ENCODE results near the gene LHX2. TPM values are rescaled to one million over a fixed set of nuclear protein-coding genes. Genes with fewer than 3 reads are reported as not detected.

Gene LHX2
- total RNA-seq, 1 donor from 2014 or later = not detected

DNA sequence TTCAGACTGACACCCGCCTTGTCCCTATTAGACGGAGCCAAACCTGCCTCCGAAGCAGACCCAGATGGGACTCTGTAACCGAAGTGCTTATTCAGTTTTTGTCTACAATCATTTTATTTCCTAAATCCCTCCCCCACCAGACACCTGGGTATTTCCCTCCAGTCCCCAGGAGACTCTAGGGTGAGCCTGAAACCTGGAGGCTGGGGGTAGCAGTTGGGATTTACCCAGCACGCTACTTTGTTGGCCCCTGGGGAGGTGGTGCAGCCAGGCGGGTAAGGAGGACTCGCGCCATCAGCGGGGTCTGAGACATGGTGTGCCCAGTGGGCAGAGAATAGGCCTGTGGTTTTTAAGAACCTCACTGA is 1.3 kb upstream of the LHX2 start:
- DNase-seq (ENCODE audit: low spot score) (no peak), ATAC-seq (no peak)

DNA sequence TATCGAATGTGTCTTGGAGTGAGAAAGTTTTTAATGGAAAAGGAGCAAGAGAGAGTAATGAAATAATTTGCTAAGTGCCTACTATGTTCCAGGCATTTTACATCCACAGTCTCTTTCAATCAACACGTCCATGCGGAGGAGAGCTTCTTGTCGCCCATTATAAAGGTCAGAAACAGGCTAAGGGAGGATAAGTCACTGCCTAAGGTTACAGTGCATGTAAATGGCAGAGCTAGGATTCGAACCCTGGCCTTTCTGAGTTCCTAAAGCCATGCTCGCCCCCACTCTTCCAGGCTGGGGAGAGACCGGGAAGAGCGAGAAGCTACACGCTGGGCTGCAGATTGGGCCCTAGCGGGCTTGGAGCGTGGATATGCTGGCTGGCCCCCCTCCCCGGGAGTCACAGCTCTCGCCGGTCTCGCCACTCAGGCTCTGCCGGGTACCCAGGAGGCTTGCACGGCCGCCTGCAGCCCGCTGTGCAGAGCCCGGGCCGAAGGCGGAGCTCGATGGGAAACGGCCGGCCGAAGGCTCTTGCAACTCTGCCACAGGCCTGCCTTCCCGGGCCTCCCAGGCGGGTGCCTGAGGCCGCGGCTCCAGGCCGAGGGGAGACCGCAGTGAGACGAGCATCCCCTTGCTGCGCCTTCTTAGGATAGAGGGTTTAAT is 775 bp upstream of the LHX2 start:
- DNase-seq (ENCODE audit: low spot score) = no peak
- intact Hi-C loops (cut with DNase I) = no loop called here

More for the DNA sequence above, 1.3 kb upstream of the LHX2 start:
- intact Hi-C loops (cut with DNase I) = no loop called here

DNA sequence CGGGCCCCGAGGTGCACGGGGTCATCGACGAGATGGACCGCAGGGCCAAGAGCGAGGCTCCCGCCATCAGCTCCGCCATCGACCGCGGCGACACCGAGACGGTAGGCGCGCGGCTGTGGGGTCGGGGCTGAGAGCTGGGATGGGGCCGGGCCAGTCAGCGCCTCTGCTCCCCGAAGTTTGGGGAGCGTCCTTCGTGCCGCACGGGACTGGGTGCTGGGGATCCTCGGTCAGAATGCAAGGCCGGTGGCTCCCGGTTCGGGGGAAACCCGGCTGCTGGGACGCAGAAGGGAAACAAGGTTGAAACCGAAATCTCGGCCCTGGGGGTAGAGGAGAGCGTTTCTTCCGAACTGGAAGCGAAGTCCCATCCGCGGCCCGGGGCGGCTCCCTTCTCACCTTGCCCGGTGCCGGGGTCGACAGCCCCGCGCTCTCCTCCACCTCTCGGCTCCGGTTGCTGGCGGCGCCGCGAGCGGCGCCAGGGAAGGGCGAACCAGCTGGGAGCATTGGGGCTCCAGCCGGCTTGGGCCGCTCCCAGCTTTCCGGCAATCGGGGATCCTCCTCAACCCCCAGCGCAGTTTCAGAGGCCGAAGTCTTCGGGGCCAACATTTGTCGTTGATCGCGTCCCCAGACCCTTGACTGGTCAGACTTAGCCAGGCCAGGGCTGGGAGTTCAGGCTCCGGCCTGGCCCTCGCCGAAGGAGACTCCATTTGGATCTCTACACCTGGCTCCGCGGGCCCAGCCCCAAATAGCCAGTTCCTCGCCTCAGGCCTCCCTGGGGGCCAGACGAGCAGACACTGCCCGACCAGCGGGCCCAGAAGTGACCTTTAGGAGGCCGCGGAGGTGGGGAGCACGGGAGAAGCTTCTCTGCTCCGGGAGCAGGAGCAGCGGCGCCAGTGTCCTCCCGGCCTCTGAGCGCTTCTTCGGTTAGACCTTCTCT is 1.1 kb downstream of the LHX2 start:
- ATAC-seq = no peak
- intact Hi-C loops (cut with DNase I) = no loop called here
- DNase-seq (ENCODE audit: low spot score) = no peak

More for the DNA sequence above, 775 bp upstream of the LHX2 start:
- ATAC-seq = no peak

DNA sequence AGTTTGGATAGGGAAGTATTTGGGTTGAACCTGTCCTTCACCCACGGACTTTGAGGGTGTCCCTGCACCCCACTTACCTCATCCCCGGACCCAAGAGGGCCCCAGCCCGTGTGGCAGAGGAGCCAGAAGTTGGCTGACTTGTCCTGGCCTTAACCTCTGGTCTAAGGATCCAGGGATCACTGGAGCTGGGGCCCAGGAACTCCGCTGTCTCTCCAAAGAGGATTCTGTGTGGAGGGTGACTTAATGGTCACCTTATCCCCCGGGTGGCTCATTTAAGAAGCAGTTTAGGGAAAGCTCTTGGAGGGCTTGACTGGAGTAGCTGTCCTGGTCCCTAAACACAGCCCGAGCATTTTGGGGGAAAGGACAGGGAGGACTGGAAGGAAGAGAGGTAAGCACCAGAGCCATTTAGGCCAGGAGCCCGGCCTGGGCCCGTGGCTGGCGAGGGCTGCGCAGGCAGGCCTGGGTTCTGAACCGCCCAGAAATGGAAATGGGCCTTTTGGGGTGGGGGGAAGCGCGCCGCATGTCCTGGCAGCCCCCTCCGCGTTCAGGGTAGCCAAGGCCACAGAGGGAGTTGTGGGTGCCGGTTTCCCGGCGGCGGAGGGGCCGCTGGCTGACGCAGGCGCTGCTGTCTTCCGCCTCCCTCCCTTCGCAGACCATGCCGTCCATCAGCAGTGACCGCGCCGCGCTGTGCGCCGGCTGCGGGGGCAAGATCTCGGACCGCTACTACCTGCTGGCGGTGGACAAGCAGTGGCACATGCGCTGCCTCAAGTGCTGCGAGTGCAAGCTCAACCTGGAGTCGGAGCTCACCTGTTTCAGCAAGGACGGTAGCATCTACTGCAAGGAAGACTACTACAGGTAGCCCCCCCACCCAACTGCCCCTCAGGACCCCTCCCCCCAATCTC is 2.0 kb downstream of the LHX2 start:
- no peak for DNase-seq (ENCODE audit: low spot score)
- intact Hi-C loops (cut with DNase I) = no loop called here
- ATAC-seq = no peak

DNA sequence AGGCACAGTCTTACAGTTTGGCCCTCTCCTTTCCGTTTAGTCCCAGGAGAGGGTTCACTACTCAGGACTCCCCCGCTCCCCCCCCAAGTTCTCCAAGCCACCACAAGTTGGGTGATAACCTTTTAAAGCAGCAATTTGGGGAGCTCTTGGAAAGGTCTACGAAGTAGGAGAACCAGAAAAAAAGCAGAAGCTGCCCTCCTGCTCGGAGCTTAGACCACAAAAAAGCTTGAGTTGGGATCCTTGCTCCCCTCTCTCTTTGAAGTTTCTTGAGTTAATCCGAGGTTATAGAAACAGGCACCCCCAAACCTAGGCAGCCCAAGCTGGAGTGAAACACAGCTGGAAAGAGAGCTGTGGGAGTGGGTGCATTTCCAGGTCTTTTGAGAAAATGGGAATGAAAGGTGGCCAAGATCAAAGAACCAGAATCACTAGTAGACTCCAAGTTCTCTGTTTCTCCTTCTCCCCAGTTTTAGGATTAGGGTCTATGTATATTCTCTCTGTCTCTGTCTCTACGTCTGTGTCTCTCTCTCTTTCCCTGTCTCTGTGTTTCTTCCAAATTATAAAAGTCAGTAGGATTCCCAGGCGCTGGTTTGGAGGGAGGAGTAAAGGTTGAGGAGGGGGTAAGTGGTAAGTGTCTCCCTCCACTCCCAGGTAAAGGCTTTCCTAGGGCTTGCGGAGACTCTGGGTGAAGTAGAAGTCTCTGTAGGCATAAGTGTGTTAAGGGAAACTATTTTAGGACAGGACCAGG is 2.8 kb downstream of the LHX2 start:
- intact Hi-C loops (cut with DNase I) = no loop called here
- ATAC-seq = no peak
- DNase-seq (ENCODE audit: low spot score) = no peak

DNA sequence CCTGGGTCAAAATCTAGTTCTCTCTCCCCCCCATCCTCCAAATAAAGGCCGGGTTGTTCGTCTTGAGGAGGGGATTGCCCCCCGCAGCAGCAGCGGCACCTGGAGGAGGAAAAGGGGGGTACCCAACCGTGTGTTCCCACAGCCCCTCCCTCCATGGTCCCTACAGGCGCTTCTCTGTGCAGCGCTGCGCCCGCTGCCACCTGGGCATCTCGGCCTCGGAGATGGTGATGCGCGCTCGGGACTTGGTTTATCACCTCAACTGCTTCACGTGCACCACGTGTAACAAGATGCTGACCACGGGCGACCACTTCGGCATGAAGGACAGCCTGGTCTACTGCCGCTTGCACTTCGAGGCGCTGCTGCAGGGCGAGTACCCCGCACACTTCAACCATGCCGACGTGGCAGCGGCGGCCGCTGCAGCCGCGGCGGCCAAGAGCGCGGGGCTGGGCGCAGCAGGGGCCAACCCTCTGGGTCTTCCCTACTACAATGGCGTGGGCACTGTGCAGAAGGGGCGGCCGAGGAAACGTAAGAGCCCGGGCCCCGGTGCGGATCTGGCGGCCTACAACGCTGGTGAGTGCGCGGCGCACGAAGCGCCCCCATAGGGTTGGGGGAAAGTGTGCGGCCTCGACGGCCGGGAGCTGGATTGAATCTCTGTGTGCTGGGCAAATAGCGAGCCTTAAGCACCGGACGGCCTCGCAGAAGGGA is 3.5 kb downstream of the LHX2 start:
- ATAC-seq (no peak), DNase-seq (ENCODE audit: low spot score) (no peak)
- intact Hi-C loops (cut with DNase I) = no loop called here

DNA sequence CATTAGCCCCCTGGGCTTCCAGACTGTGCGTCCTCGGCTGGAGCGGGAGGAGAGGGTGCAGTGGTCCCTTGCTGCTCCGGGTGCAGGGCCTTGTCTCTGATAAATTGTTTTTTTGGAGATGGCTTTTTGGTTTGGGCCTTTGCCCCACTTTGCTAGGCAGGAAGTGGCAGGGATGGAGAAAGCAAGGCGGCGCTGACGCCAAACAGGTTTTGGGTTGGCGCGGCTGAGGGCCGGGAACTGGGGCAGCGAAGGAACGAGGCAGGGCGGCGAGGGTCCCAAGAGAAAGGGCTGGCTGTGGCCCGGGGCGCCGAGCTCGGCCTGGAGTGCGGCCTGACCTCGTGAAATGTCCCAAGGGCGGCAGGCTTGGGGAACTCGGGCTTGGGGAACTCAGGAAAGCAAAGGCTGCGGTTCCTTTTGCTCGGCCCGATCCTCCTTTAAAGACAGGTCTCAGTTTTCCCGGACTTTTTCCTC is 4.1 kb downstream of the LHX2 start:
- DNase-seq (ENCODE audit: low spot score) = no peak
- no peak for ATAC-seq
- intact Hi-C loops (cut with DNase I) = no loop called here

DNA sequence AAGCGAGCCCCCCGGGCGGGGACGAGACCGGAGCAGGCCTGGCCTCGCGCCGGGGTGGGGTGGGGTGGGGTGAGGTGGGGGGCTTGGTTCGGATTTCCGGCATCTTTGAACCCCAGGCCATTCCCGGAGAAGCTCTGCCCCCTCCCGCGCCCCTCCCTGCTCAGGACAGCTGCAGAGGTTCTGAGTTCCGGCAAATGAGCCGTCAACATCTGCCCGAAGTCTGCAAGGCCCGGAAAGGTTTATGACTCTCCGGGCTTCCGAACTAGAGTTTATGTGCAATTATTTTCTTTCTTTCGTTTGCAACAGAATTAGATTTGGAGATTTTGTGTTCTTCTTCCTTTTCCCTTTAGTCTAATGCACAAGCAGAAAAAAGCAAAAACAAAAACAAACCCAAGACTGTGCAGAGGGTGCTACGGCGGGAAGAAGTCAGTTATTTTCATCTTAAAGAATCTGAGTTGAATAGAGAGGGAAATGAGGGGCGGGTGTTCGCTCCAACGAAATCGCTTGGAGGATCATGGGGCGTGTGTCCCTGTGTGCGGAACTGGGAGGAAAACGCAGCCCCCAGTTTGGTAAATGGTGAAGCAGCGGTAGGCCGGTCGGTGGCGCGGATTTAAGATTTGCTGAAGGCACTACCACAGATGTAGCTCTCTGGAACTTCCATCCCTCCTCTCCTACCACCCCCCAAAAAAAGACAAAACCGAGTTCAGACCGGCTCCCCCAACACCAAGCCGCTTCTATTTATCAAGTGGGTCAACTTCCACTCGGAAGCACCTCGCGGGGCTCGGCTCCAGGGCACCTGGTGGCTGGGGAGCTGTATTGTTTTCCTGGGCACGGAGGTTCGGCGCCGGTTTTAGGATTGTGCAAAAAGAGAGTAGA is 4.8 kb downstream of the LHX2 start:
- intact Hi-C loops (cut with DNase I) = no loop called here
- DNase-seq (ENCODE audit: low spot score) (no peak), ATAC-seq (no peak)

DNA sequence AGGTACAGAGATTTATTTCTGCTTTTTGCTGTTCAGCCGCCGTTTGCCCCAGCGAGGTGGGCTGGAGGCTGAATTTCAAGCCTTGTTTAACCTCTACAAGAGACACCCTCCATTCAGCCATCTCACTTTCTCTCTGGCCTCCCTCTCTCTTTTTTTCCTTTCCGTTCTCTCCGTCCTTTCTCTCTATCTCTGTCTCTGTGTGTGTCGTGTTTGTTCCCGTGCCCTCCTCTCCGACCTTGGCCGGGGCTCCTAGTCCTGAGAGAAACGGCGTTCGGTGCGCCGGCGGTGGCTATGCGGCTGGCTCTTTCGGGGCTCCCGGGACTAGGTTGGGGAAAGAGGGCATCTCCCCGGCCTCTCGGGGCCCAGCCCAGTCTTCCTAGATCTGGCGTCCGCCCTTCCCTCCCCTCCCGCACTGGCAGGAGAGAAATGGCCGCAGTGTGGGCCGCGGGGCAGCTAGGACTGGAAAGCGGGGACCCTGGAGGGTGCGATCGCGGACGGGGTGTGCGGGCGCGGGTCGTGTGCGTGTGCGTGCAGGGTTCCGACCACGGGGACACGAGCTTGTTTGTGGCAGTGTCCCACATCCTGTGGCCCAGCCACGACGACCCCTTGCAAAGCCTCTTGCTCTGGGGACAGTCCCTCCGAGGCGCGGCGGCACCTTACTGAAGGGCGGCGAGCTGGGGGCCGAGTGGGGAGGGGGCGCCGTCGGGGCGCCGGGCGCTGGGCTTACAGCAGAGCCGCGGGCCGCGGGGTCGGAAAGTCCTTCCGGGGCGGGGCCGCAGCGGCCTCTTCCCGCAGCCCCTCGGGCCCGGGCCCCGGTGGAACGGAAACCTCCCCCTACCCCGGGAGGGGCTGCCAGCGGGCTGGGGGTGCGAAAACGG is 5.7 kb downstream of the LHX2 start:
- intact Hi-C loops (cut with DNase I) = no loop called here
- ATAC-seq = no peak
- no peak for DNase-seq (ENCODE audit: low spot score)

DNA sequence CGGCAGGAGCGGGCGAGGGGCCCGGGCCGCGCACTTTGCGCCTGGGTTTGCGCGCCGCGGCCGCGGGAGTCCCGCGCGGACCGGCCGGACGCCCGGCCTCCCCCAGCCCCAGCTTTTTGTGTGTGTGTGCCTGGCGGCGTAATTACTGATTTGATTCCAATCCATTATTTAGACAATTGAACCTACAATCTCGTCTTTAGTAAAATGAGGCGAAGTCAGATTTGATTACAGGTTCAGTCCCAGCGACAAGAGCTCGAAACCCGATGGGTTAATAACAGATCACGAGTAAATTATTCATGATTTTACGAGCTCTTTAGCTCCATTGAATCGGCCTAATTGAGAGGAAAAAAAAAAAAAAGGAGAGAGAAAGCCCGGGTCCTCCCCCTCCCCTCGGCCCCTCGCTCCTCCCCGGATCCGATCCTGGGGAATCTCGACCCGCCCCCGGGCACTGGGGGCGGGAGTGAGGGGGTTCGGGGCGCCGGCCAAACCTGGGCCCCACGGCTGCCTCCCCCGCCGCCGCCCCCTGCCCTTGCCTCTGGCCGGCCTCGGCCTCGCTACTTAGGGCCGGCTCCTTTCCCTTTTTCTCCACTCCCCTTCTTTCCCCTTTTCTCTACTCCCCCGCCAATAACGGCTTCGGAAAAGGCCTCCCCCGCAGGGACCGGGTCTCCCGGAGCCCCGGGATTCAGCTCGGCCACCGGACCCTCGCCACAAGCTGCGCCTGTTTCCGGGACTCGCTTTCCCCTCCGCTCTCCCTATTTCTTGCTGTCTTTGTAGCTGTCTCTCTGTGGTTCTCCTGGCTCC is 6.6 kb downstream of the LHX2 start:
- no peak for ATAC-seq
- intact Hi-C loops (cut with DNase I) = no loop called here

DNA sequence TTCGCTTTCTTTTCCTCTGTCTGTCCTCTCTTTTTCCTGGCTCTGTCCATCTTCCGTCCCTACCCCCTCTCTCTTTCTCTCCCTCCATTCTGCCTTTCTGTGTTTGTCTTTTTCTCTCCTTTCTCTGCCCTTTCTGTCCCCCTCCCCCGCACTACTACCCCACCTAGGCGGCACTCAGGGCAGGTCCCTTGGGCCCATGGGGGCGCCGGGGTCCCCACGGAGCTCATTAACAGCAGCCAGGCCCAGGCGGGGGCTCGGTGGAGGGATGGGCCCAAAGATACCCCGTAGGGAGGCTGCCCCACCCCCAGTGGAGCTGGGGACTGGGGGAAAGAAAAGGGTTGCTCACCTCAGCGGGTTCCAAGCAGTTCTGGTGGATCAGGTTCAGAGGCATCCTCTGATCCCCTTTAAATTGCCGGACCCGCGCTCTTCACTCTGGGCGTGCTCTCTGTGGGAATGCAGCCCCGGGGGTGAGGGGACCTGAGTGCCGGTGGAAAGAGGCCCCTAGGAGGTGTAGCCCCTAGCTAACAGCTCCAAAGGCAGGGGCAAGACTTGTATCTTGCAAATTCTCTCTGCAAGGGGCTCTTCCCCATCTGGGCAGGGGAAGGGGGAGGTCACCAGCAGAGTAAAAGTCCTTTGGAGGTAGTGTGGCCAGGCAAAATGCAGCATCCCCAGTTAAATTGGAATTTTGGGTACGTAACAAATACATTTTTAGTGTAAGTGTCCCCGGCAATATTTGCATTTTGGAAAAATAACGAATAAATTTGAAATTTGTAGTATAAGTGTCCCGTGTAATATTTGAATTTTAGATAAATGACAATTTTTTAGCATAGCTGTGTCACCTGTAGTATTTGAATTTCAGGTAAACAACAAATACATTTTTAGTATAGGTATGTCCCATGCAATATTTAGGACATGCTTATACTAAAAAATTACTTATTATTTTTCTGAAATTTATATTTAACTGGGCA is 7.4 kb downstream of the LHX2 start:
- intact Hi-C loops (cut with DNase I) = no loop called here
- DNase-seq (ENCODE audit: low spot score) = no peak
- no peak for ATAC-seq

More for the DNA sequence above, 6.6 kb downstream of the LHX2 start:
- DNase-seq (ENCODE audit: low spot score) = no peak

DNA sequence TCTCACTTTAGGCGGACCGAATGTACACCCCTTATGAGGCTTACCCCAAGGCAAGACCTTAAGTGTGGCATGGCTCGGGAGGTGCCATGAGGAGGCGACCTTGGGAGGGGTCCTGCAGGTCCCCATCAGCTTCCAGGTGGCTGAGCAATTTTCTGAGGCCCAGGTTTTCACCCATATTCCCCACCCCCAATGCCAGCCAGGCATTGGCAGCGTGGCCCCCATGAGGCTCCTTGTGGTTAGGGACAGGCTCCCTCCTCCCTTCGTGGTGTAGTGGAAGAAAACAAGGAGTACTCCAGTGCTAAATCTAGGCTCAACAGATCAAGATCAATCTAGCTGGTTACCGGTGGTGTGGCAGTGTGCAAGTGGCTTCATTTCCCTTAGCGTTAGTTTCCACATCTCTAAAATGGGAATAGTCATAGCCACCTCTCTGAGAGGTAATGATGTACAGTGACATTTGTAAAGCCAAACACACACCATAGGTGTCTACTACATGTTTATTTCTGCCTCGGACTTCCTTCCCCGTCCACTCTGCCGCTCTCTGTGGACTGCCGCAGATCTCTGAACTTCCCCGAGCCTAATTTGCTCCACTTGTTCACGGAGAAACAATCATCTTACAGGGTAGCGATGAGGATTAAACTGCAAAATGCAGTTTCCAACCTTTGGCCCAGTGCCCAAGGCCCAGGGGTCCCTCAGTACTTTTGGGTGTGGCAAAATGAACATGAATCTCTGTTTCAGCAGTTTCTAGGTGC is 8.4 kb downstream of the LHX2 start:
- DNase-seq (ENCODE audit: low spot score) = no peak
- intact Hi-C loops (cut with DNase I) = no loop called here
- no peak for ATAC-seq

DNA sequence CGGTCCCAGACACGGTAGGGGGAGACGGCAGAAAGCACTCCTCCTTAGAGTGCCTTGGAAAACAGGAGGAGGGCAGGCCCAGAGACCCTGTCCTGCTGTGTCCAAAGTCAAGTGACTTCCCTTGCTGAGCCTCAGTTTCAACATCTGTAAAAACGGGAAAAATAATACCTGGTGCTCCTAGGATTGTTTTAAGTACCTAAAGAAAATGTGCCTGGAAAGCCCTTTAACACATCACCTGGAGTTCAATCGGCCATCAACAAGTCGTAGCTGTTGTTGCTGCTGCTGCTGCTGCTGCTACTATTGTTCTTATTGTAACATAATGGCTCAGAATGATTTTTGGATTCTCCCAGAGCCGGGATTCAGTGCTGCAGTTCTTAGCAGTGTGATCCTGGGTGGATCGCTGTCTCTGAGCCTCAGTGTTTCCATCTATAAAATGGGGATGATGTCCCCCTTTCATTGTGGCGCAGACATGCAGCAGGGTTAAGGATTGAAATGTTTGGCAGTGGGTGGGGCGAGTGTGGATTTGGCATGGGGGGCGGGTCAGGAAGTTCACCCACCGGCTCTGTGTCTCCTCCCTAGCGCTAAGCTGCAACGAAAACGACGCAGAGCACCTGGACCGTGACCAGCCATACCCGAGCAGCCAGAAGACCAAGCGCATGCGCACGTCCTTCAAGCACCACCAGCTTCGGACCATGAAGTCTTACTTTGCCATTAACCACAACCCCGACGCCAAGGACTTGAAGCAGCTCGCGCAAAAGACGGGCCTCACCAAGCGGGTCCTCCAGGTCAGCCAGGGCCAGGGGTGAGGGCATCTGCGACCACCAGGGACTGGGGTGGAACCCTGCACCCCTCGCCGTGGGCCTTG is 9.2 kb downstream of the LHX2 start:
- intact Hi-C loops (cut with DNase I) = no loop called here
- DNase-seq (ENCODE audit: low spot score) (no peak), ATAC-seq (no peak)
